Measurements from ENCODE around the gene CFAP46. TPM values are rescaled to one million over a fixed set of nuclear protein-coding genes. Genes with fewer than 3 reads are reported as not detected.

The CFAP46 gene
- total and polyA plus RNA-seq, 9 of the 15 experiments (the other 6 are each of a cell fraction or from before 2014, with no cell fraction given): not detected

GRCh38 chr10:132920101-132920925 lies 22.1 kb downstream of the CFAP46 start:
- Histone ChIP-seq H2AFZ (ENCODE audit: low read depth, low read length) (no peak overlapping the region), H3K9ac (ENCODE audit: insufficient read depth in 1 of 2, low read depth in 2 of 2, low read length in 2 of 2) (no peak overlapping the region), H3K79me2 (ENCODE audit: control insufficient read depth, insufficient read depth, low read length) (no peaks in the 10 kb centered on the region), H4K20me1 (replicated peaks; ENCODE audit: control insufficient read depth, insufficient read depth, low read length) (0 out of 2 replicates have a peak, but pooled peaks cover 7% of the 10 kb centered on the region), H3K9me1 (ENCODE audit: control insufficient read depth, insufficient read depth, low read length) (no peaks in the 10 kb centered on the region), H3K27me3 (ENCODE audit: control insufficient read depth in 2 of 2, insufficient read depth in 2 of 2, low read length in 2 of 2) (peaks cover 2 to 66% of the 10 kb centered on the region in 2 experiments; a peak in 3 of 5 replicates), H3K4me3 (no peak overlapping the region), H3K36me3 (ENCODE audit: control insufficient read depth, insufficient read depth, low read length) (no peaks in the 10 kb centered on the region), H3K4me2 (ENCODE audit: insufficient read depth, low read length) (no peak overlapping the region), H3K9me3 (replicated peaks; ENCODE audit: control insufficient read depth, insufficient read depth, low read depth, low read length) (no peaks in the 10 kb centered on the region), H3K27ac (ENCODE audit: extremely low read depth, low read depth, low read length) (no peak overlapping the region), H3K4me1 (replicated peaks in 1 of 2; ENCODE audit: control insufficient read depth in 2 of 2, insufficient read depth in 2 of 2, low read length in 2 of 2) (peaks cover 0 to 17% of the 10 kb centered on the region in 2 experiments; a peak in 2 of 5 replicates)
- DNase-seq (ENCODE audit: extremely low read depth in 1 of 4, low spot score in 3 of 4) (no peak), ATAC-seq (no peak), FAIRE-seq (no peak)
- in situ Hi-C loops (cut with MboI) (no loop called here), intact Hi-C loops (cut with micrococcal nuclease) (no loop called here)
- CTCF ChIA-PET (ENCODE audit: low intra/inter-chr PET ratio): no interaction called here
- POLR2A ChIA-PET: interaction anchor here (0.6 to 0.8 kb wide), 3 partner anchors 91 to 263 kb away, joined by 3 to 5 read pairs (median 3); no protein-coding TSS in a partner anchor
- under 1% methylated on average over 15 of the region's 38 CpGs for WGBS (ENCODE audit: insufficient coverage, low coverage, missing lambda C conversion rate)
- BruUV-seq (replicated peaks): no TSS peak
- TF ChIP-seq ZNF592 (IDR thresholded peaks at IDR 0.05): no peak
- no peak for TF ChIP-seq ZBTB5 (IDR thresholded peaks at IDR 0.05)
- no peak for TF ChIP-seq RBM17 (IDR thresholded peaks at IDR 0.05; ENCODE audit: borderline replicate concordance, low read depth, low read length)
- no peak for TF ChIP-seq ZNF785 (CRISPR knock-in tag; IDR thresholded peaks at IDR 0.05)
- no peak for TF ChIP-seq FIP1L1 (IDR thresholded peaks at IDR 0.05; ENCODE audit: low read depth, low read length, poor library complexity, severe bottlenecking)
- TF ChIP-seq ELK1 (CRISPR knock-in tag; IDR thresholded peaks at IDR 0.05): no peak
- TF ChIP-seq RBM22 (IDR thresholded peaks at IDR 0.05; ENCODE audit: low read depth, low read length, poor library complexity, severe bottlenecking): no peak
- TF ChIP-seq FOXP1 (CRISPR knock-in tag; IDR thresholded peaks at IDR 0.05): no peak
- no peak for TF ChIP-seq SRSF9 (IDR thresholded peaks at IDR 0.05; ENCODE audit: borderline replicate concordance, low read depth, low read length)
- TF ChIP-seq DACH1 (IDR thresholded peaks at IDR 0.05; ENCODE audit: partially characterized antibody): no peak
- no peak for TF ChIP-seq SMARCA4 (IDR thresholded peaks at IDR 0.05)
- TF ChIP-seq HEY1 (CRISPR knock-in tag; IDR thresholded peaks at IDR 0.05; ENCODE audit: borderline replicate concordance): no peak
- no peak for TF ChIP-seq ZNF696 (CRISPR knock-in tag; conservative IDR thresholded peaks at IDR 0.05)
- no peak for TF ChIP-seq HES1 (IDR thresholded peaks at IDR 0.05; ENCODE audit: low read depth)
